ENCODE measurements around the gene METTL26.

Gene METTL26

GRCh38 chr16:627454-628239, 8.5 kb downstream of the METTL26 start:
- Histone ChIP-seq H3K9me3 (ENCODE audit: control insufficient read depth, insufficient read depth, low read depth, low read length) (no peaks in the 10 kb centered on the region), H3K4me3 (ENCODE audit: low read depth, low read length) (no peak overlapping the region), H3K27ac (ENCODE audit: low read depth, low read length) (no peak overlapping the region), H3K9ac (ENCODE audit: low read length) (no peak overlapping the region), H3K4me1 (ENCODE audit: control insufficient read depth, insufficient read depth, low read length) (peaks cover 45% of the 10 kb centered on the region), H3K36me3 (ENCODE audit: control insufficient read depth, insufficient read depth, low read length) (peaks cover 14% of the 10 kb centered on the region; the same call in 1 of the 2 replicates), H3K27me3 (ENCODE audit: control insufficient read depth, insufficient read depth, low read length) (no peaks in the 10 kb centered on the region)

GRCh38 chr16:626787-627453, 9.2 kb downstream of the METTL26 start:
- Histone ChIP-seq H3K9me3 (ENCODE audit: control insufficient read depth, insufficient read depth, low read depth, low read length) (no peaks in the 10 kb centered on the region), H3K4me3 (ENCODE audit: low read depth, low read length) (no peak overlapping the region), H3K36me3 (ENCODE audit: control insufficient read depth, insufficient read depth, low read length) (peaks cover 14% of the 10 kb centered on the region; the same call in 1 of the 2 replicates), H3K9ac (ENCODE audit: low read length) (no peak overlapping the region), H3K27me3 (ENCODE audit: control insufficient read depth, insufficient read depth, low read length) (no peaks in the 10 kb centered on the region), H3K27ac (ENCODE audit: low read depth, low read length) (no peak overlapping the region), H3K4me1 (ENCODE audit: control insufficient read depth, insufficient read depth, low read length) (peaks cover 52% of the 10 kb centered on the region)

- no peak overlapping the region for H3K27ac ChIP-seq (ENCODE audit: low read depth, low read length)
- no peak overlapping the region for H3K9ac ChIP-seq (ENCODE audit: low read length)
- H3K36me3 ChIP-seq (ENCODE audit: control insufficient read depth, insufficient read depth, low read length): peaks cover 14% of the 10 kb centered on the region; the same call in 1 of the 2 replicates
- no peaks in the 10 kb centered on the region for H3K27me3 ChIP-seq (ENCODE audit: control insufficient read depth, insufficient read depth, low read length)
- no peaks in the 10 kb centered on the region for H3K9me3 ChIP-seq (ENCODE audit: control insufficient read depth, insufficient read depth, low read depth, low read length)
- peaks cover 57% of the 10 kb centered on the region for H3K4me1 ChIP-seq (ENCODE audit: control insufficient read depth, insufficient read depth, low read length)
- H3K4me3 ChIP-seq (ENCODE audit: low read depth, low read length): no peak overlapping the region
These were observed 9.9 kb downstream of the METTL26 start for GRCh38 chr16:625977-626765.

GRCh38 chr16:625117-625976, 10.8 kb downstream of the METTL26 start:
- no peak overlapping the region for H3K9ac ChIP-seq (ENCODE audit: low read length)
- no peak overlapping the region for H3K4me3 ChIP-seq (ENCODE audit: low read depth, low read length)
- H3K27me3 ChIP-seq (ENCODE audit: control insufficient read depth, insufficient read depth, low read length): no peaks in the 10 kb centered on the region
- H3K36me3 ChIP-seq (ENCODE audit: control insufficient read depth, insufficient read depth, low read length): peaks cover 14% of the 10 kb centered on the region; the same call in 1 of the 2 replicates
- H3K4me1 ChIP-seq (ENCODE audit: control insufficient read depth, insufficient read depth, low read length): peaks cover 49% of the 10 kb centered on the region
- H3K9me3 ChIP-seq (ENCODE audit: control insufficient read depth, insufficient read depth, low read depth, low read length): no peaks in the 10 kb centered on the region
- H3K27ac ChIP-seq (ENCODE audit: low read depth, low read length): no peak overlapping the region

GRCh38 chr16:624526-625070, 11.5 kb downstream of the METTL26 start:
- peaks cover 43% of the 10 kb centered on the region for H3K4me1 ChIP-seq (ENCODE audit: control insufficient read depth, insufficient read depth, low read length)
- H3K27me3 ChIP-seq (ENCODE audit: control insufficient read depth, insufficient read depth, low read length): no peaks in the 10 kb centered on the region
- no peak overlapping the region for H3K4me3 ChIP-seq (ENCODE audit: low read depth, low read length)
- H3K36me3 ChIP-seq (ENCODE audit: control insufficient read depth, insufficient read depth, low read length): peaks cover 14% of the 10 kb centered on the region; the same call in 1 of the 2 replicates
- no peaks in the 10 kb centered on the region for H3K9me3 ChIP-seq (ENCODE audit: control insufficient read depth, insufficient read depth, low read depth, low read length)
- no peak overlapping the region for H3K9ac ChIP-seq (ENCODE audit: low read length)
- H3K27ac ChIP-seq (ENCODE audit: low read depth, low read length): no peak overlapping the region

- Histone ChIP-seq H3K27ac (ENCODE audit: low read depth, low read length) (no peak overlapping the region), H3K9me3 (ENCODE audit: control insufficient read depth, insufficient read depth, low read depth, low read length) (no peaks in the 10 kb centered on the region), H3K4me1 (ENCODE audit: control insufficient read depth, insufficient read depth, low read length) (peaks cover 31% of the 10 kb centered on the region), H3K27me3 (ENCODE audit: control insufficient read depth, insufficient read depth, low read length) (no peaks in the 10 kb centered on the region), H3K9ac (ENCODE audit: low read length) (no peak overlapping the region), H3K36me3 (ENCODE audit: control insufficient read depth, insufficient read depth, low read length) (peaks cover 9% of the 10 kb centered on the region; the same call in 1 of the 2 replicates), H3K4me3 (ENCODE audit: low read depth, low read length) (no peak overlapping the region)
These were observed 13.2 kb downstream of the METTL26 start for GRCh38 chr16:622920-623280.

- Histone ChIP-seq H3K27me3 (ENCODE audit: control insufficient read depth, insufficient read depth, low read length) (no peaks in the 10 kb centered on the region), H3K9me3 (ENCODE audit: control insufficient read depth, insufficient read depth, low read depth, low read length) (no peaks in the 10 kb centered on the region), H3K27ac (ENCODE audit: low read depth, low read length) (no peak overlapping the region), H3K4me3 (ENCODE audit: low read depth, low read length) (no peak overlapping the region), H3K4me1 (ENCODE audit: control insufficient read depth, insufficient read depth, low read length) (peaks cover 25% of the 10 kb centered on the region), H3K9ac (ENCODE audit: low read length) (no peak overlapping the region), H3K36me3 (ENCODE audit: control insufficient read depth, insufficient read depth, low read length) (0 out of 2 replicates have a peak, but pooled peaks cover 4% of the 10 kb centered on the region)
These were observed 14.5 kb downstream of the METTL26 start for GRCh38 chr16:621526-622105.

- H3K27ac ChIP-seq (ENCODE audit: low read depth, low read length): no peak overlapping the region
- H3K9me3 ChIP-seq (ENCODE audit: control insufficient read depth, insufficient read depth, low read depth, low read length): no peaks in the 10 kb centered on the region
- H3K36me3 ChIP-seq (ENCODE audit: control insufficient read depth, insufficient read depth, low read length): no peaks in the 10 kb centered on the region
- no peaks in the 10 kb centered on the region for H3K27me3 ChIP-seq (ENCODE audit: control insufficient read depth, insufficient read depth, low read length)
- peaks cover 25% of the 10 kb centered on the region for H3K4me1 ChIP-seq (ENCODE audit: control insufficient read depth, insufficient read depth, low read length)
- H3K4me3 ChIP-seq (ENCODE audit: low read depth, low read length): no peak overlapping the region
- H3K9ac ChIP-seq (ENCODE audit: low read length): no peak overlapping the region
These were observed 15.2 kb downstream of the METTL26 start for GRCh38 chr16:620700-621525.

- H3K9me3 ChIP-seq (ENCODE audit: control insufficient read depth, insufficient read depth, low read depth, low read length): no peaks in the 10 kb centered on the region
- H3K4me1 ChIP-seq (ENCODE audit: control insufficient read depth, insufficient read depth, low read length): peaks cover 24% of the 10 kb centered on the region
- no peaks in the 10 kb centered on the region for H3K27me3 ChIP-seq (ENCODE audit: control insufficient read depth, insufficient read depth, low read length)
- H3K9ac ChIP-seq (ENCODE audit: low read length): no peak overlapping the region
- 0 out of 2 replicates have a peak, but pooled peaks cover under 1% of the 10 kb centered on the region for H3K36me3 ChIP-seq (ENCODE audit: control insufficient read depth, insufficient read depth, low read length)
- no peak overlapping the region for H3K4me3 ChIP-seq (ENCODE audit: low read depth, low read length)
- H3K27ac ChIP-seq (ENCODE audit: low read depth, low read length): no peak overlapping the region
These were observed 16.5 kb downstream of the METTL26 start for GRCh38 chr16:619476-620100.

Data from HUES6 (cell line).